Measurements from ENCODE around the gene HDHD5.

GRCh38 chr22:17138513-17138912, 20.6 kb downstream of the HDHD5 start:
- TF ChIP-seq ELF3 (CRISPR knock-in tag; IDR thresholded peaks at IDR 0.05) (no peak), ZBTB34 (CRISPR knock-in tag; IDR thresholded peaks at IDR 0.05) (no peak), ZNF280D (CRISPR knock-in tag; IDR thresholded peaks at IDR 0.05) (no peak), ZNF143 (CRISPR knock-in tag; IDR thresholded peaks at IDR 0.05) (no peak)
- TF ChIP-seq, protein P1, sequence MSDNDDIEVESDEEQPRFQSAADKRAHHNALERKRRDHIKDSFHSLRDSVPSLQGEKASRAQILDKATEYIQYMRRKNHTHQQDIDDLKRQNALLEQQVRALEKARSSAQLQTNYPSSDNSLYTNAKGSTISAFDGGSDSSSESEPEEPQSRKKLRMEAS (IDR thresholded peaks at IDR 0.05), result no peak

Measured in HepG2 (cell line).